NCI-H1048 (cell line): ENCODE measurements around the gene TMEM198.

Source experiments
- DNase-seq: peaks from one replicate; lab custom pipeline; 2025; lab: John Stamatoyannopoulos, UW

Gene TMEM198, protein sequence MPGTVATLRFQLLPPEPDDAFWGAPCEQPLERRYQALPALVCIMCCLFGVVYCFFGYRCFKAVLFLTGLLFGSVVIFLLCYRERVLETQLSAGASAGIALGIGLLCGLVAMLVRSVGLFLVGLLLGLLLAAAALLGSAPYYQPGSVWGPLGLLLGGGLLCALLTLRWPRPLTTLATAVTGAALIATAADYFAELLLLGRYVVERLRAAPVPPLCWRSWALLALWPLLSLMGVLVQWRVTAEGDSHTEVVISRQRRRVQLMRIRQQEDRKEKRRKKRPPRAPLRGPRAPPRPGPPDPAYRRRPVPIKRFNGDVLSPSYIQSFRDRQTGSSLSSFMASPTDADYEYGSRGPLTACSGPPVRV

DNA sequence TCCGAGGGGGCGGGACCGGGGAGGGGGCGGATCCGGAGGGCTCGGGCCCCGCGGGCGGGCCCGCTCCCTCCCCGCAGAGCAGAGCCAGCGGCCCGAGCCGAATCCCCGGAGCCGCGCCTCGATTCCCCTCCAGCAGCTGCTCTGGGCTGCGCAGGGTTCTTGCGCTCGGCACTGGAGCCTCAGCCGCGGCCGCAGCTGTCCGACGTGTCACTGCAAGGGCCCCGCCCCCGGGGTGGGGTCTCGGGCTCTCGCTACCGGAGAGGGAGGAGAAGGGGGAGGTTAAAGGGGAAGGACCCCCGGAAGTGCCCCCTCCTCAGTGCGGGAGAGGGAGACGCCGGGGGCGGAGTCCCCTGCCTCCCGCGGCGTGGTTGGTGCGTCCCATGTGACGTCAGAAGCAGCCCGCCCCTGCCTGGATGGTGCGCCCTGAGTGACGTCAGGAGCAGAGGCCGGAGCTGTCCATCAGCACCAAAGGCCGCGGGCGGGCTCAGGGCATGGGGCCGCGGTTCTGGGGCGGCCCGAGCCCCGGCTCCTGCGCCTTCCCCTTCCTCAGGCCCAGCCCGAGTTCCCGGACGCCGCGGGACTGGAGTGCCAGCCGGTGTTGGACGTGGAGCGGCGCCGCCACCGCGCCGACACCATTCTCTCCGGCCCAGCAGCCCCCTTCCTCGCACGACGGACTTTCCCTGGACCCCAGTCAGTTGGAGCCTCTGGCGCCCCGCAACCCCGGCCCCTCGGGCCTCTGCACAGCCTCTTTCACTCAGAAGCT lies at the start of gene TMEM198, which contains the start of gene CHPF:
TMEM198 (plus strand) TSS at position 433 of the 763 bp plus-strand sequence. CDS start 700 bp downstream, outside the sequence.
CHPF (minus strand) TSS at position 214 of the 763 bp plus-strand sequence. CDS start 271 bp downstream, outside the sequence.
- peak; percentile 93 for DNase-seq

DNA sequence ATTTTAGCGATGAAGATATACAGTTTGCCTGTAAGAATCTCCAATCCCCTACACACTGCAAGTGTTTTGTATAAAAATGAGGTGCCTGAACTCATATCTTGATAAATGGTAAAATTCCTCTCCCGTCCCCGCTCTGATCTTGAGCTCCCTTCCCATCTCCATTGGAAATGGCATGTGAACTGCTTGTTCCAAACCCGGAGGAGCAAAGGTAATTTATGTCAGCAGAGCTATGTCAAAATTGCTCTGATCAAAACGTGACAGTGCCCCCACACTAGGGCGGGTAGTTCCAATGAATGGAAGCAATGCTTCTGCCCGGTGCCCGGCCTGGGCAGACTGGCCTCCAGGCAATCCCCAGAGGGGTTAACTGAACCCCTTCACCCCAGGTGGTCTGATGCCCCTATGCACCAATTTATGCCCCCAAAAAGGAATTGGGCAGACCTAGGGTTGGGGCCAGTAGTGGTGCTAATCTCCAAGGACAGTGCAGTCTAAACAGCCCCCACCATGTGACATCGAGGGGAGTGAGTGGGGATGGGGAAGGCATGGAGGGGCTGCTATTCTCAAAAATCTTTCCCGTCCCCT lies 48.8 kb upstream of the TMEM198 start:
- no peak for DNase-seq

DNA sequence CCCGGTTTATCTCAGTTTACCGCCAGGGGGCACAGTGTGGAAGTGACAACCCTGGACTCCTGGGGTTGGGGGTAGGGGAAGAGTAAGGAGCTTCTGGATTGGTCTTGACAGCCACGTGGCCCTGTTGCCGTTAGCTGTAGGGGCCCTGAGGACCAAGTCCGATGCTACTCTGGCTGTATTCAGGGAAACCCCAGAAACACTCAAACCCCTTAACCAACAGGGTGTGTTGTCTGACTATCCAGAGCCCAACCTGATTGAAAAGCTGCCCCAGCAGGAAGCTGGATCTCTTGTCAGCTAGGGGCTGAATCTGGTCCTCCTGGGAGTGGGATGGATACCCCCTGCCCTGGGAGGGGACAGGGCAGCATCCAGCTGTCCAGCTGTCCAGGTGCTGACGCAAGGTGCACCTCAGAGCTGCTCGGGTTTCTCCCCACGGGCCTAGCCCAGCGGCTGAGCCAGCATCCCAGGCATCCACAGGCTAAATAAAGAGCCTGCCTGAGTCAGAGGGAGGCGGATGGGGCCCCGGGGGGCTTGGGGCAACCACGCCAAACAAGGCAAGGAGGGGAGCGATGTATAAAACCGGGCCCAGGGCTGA lies 48.2 kb upstream of the TMEM198 start:
- peak; percentile 31 for DNase-seq

DNA sequence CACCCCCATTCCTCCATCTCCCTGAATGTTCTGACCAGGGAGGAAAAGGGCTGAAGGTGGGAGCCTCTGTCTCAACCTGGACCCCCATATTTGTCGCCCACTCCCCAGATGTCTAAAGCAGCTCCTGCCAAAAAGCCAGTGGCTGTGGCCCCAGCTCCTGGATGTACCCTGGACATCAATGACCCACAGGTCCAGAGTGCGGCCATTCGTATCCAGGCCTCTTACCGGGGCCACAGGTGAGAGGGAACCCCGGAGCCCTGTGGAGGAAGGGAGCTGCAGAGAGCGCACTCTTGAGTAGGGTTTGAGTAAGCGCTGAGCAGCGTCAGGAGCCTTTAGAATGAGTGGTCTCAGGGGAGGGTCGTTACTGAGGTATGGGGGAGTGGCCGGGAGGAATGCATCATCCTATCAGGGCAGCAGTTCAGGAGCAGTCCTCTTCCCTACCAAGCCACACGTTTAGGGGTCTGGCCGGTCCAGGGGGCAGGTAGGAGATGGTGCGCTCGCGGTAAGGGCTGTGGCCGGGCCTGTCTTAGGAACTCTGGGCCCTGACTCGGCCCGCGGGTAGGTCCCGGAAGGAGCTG lies 47.5 kb upstream of the TMEM198 start:
- no peak for DNase-seq

DNA sequence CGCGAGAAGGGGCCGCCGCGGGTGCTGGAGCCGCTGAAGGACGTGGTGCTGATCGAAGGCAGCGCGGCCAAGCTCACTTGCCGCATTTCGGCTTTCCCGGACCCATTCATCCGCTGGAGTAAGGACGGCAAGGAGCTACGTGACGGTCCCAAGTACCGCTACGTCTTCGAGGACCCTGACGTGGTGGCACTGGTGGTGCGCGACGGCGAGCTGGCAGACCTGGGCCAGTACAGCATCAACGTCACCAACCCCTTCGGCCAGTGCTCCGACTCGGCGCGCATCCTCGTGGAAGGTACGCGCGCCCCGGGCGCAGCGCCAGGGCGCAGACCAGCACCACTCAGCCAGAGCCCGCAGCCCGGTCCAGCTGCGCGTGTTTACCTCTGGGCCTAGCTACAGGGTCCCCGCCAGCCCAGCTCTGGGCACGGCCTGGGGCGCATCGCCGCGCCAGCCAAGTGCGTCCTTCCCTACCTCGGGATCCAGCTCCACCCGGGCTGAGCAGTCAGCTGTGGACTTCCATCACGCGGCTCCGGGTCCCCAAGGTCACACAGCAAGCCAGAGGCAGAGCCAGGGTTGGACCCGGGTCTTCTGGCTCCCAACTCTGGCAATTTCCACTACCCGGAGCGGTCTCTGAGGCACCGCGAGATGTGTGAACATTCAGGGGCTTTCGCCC lies 46.9 kb upstream of the TMEM198 start:
- no peak for DNase-seq

DNA sequence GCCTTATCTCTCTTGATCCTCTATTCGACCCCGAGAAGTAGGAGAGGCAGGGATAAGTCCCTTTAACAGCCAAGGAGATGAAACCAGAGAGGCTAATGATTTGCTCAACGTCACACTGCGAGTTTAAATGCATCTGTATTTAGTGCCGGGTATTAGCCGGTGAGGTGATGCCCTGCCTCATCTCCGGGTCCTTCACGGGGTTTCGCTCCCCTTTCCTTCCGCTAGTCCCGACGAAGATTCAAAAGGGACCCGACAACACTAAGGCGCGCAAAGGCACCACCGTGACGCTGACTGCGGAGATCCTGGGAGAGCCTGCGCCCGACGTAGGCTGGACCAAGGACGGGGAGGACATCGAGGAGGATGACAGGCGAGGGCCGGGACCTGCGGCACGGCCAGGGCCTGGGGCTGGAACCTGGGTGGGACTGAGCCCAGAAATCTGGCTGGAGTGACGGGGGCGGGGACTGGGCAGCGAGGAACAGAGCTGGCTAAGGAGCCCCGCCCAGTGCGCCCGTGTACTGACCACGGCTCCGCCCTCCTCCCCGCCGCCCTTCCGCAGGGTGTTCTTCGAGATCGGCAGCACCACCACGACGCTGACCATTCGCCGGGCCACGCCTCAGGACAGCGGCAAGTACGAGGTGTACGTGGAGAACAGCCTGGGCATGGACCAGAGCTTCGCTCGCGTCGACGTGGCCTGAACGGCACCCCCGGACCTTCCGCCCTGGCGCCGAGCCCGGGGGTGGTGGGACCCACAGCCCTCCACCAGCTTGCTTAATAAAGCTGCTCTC lies 46.1 kb upstream of the TMEM198 start:
- no peak for DNase-seq

DNA sequence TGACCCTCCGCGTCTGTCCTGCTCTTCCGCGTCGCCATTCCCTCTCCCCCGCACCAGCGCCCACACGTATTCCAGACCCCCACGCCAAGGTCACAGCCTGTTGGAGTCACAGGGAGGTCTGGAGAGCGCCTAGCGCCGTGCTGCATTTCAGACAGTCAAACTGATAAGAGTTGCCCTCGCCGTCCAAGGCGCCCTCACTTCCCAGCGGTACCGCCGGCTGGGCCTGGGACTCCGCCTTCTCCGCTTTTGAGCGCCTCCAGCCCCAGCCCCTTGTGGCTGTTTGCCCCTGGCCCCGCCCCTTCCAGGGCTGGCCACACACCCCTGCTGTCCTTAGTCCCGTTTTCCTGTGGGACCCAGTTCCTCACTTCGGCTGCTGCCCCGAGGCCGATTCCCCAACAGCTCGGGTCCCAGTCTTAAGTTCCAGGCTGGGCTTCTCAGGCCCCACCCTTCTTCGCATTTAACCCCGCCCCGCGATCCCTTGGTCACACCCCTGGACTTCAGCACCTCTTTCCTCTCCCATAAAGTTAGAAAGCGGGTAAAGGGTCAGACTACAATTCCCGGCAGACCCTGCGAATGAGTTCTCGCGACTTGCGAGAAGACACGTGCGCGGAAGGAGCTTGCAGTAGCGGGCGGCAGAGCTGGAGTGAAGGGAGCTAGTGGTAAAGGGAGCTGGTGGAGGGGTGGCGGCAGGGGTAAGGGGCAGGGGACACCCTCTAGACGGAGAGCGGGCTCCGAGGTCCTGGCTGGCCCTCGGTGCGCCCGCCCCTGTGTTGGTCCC lies 45.4 kb upstream of the TMEM198 start, which contains the start of gene GMPPA:
GMPPA (plus strand) TSS at position 612 of the 778 bp plus-strand sequence. CDS start 1,085 bp downstream, outside the sequence.
- peak; percentile 89 for DNase-seq

DNA sequence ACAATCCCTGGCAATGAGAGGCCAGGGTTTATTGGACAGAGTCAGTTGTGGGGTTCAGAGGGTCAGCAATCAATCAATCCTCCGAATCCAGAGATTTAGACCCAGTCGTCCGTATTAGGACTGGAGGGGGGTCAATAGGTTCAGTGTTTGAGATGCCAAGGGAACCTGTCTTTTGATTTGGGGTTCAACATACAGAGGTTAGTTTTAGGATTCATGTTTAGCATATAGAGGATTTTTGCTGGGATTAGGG lies 44.8 kb upstream of the TMEM198 start:
- DNase-seq: no peak

DNA sequence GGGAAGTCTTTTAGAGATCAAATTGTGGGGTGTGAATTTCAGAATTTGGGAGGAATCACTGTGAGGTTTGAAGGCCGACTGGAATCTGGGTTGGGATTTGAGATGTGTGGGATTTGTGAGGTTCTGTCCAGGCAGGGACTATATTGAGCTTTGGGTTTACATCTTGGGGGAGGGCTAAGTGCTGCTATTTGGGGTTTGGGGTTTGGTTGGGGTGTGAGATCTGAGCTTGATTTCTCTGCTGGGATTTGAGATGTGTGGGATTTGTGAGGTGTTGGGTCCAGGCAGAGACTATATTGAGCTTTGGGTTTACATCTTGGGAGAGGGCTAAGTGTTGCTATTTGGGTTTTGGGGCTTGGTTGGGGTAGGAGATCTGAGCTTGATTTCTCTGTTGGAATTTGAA lies 44.3 kb upstream of the TMEM198 start:
- DNase-seq: no peak

DNA sequence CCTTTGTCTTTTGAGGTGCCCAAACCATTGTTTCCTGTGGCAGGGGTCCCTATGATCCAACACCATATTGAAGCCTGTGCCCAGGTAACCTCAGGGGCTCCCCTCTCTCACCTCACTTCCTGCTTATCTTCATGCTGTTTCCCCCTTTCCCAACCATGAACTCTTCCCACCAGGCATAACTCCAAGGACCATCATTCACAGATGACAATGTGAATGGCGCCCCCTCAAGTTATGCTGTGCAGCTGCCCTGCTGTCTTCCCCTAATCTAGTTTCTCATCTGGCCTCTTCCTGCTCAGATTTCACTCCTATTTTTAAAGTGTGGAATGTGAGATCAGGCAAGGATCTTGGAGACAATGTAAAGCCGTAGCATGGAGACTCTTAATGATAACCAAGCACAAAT lies 43.7 kb upstream of the TMEM198 start:
- DNase-seq: no peak

DNA sequence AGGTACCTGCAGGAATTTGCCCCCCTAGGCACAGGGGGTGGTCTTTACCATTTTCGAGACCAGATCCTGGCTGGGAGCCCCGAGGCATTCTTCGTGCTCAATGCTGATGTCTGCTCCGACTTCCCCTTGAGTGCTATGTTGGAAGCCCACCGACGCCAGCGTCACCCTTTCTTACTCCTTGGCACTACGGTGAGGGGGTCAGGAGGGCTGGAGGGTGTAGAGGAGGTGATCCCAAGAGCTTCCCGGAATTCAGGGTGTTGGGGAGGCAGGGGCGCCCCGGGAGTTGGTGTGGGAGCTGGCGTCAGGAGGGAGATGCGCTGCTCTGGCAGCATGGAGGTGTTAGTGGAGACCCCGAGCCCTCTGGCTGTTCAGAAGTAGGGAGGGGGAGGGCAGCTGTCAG lies 42.0 kb upstream of the TMEM198 start:
- DNase-seq: no peak

DNA sequence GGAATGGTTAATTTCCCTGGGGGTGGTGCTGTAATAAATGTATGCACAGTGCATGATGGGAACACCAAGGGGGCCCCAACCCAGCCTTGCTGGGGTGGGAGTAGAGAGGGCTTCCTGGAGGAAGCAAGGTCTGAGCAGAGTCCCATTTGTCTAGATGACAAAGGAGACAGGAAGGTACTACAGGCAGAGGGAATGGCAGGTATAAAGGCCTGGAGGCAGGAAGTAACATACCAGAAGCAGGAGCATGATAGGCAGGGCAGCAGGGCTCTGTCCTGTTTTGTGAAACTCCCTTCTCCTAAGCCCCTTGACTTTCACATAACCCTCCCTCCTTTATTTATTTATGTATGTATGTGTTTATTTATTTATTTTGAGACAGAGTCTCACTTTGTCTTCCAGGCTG lies 41.2 kb upstream of the TMEM198 start:
- no peak for DNase-seq

DNA sequence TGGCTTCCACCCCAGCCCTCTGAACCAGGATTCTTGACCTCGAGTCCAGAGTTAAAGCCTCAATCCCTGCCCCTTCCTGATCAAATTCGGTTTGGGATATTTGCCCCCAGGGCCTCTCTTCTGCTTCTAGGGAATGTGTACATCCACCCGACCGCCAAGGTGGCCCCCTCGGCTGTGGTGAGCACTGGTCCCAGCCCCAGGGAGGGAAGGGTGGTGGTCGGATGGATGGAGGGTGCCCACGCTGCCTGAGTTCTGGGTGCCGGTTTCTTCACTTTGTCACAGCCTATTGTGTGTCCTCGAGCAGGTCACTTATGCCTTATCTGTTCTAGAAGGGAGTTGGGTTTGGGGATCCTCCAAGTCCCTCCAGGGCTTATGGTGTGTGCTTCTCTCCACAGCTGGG lies 38.2 kb upstream of the TMEM198 start:
- no peak for DNase-seq

DNA sequence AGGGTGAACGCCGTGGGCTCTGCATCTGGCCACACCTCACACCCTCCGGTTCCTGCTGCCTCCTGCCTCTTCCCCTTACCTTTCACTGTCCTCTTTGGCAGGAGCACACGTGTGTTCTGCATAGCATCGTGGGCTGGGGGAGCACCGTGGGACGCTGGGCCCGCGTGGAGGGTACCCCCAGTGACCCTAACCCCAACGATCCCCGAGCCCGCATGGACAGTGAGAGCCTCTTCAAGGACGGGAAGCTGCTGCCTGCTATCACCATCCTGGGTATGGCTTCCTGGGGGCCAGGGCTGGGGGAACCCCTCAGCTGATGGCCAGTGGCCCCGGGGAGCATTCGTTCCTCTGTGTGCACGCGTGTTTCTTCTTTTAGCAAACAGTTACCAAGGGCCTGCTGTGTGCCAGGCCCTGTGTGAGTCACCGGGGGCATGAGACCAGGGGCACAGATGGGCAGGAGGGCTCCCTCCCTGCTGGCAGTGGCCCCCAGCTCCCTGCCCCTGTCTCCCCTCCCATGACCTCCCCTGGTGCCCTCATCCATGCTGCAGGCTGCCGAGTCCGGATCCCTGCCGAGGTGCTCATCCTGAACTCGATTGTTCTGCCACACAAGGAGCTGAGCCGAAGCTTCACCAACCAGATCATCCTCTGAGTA lies 37.6 kb upstream of the TMEM198 start:
- no peak for DNase-seq

DNA sequence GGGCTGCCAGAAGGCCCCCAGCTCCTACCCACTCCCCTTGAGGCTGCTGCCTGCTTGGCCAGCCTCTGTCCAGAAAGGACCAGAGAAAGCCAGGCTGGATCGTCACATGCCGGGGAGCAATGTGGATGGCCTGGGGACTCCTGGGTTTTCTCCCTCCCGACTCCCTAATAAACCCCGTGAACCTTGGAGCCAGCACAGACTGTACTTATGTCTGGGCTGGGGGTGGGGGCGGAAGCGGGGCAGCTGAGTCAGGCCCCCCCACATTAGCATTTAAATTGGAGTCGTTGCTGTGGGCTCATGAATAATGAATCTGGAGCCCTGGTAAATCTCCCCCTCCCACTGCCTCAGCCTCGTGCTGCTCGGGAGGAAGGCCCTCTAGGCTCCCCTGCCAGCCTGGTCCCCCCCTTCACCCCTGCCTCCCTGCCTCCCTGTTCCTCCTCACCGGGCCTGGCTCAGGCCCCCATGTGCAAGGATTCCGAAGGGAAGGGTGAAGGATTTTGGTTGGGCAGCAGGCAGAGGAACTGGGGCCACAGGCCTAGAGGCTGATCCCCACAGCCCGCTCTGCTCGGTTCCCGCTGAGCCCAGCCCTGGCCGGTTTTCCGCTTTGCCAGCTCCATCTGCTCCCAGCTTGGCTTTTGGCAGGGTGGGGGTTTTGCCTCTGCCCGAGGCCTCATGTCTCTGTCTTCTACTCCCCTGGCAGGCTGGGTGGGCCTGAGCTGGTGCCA lies 36.9 kb upstream of the TMEM198 start:
- no peak for DNase-seq

DNA sequence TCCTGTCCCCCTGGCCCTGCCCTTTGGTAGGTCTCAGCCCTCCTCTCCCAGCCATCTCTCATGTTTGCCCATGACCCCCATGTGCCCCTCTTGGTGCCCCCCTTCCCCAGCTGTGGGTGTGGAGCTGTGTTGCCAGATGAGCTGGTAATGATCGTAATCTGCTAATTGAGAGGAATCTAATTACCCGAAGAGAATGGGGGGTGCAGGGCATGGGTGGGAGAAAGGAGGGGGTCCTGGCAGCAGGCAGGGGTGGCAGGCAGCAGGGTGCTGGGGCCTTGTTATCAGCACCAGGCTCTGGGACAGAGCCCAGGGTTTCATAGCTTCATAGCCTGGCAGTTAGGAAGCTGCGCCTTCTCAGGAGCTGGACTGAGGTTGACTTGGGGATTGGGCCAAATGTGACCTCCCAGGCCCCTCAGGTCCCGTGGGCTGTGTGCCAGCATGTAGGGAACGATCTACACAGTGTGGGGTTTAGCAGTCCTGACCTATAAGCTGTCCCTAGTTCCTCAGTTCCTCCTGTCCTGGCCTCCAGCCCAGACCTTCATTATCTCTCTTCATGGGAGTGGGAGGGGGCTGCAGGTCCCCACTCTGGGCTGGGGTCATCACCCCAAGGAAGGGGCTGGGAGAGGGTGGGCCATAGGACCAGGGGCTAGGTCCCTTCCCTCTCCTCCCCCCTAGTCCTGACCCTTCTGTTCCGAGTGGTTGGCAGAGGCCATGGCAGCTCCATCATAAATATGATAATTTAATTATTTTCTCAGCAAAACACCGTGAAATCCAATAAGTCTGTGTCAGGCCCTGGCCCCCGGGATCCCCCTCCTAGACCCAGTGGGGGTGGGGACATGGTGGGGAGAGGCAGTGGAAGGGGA lies 36.0 kb upstream of the TMEM198 start:
- no peak for DNase-seq

DNA sequence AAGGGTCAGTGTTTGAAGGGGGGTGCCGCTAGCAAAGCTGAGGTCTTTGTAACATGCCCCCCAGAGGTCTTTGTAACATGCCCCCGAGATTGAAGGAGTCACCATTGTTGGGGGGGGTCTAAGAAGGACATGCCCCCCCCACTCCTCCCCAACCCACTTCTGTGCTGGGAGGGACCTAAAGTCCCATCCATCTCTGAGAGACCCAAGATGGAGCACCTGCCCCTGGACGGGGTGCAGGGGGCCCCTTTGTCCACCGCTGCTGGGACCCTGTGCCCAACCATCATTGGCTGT lies 35.4 kb upstream of the TMEM198 start:
- DNase-seq: no peak
